Activated T-helper 1 cell treated with anti-CD3 and anti-CD28 coated beads, Interleukin-2, amount 50 U/mL, for 16 hours (primary cell): ENCODE measurements around the gene ING5.
"Not testable (repeated sequence)": the region's sequence is repeated elsewhere in the genome, so short reads cannot be mapped to it uniquely, and the experiment has no call there.

ENCODE experiments used
- DNase-seq, 2 donors: peaks; one replicate each; pipeline ENCODE4 v3.0.0-alpha.2; 2020; ENCODE audit warnings: low read depth in 1 of 2, low spot score in 1 of 2

The ING5 gene

GRCh38 chr2:241736111-241736510, 34.3 kb downstream of the ING5 start:
- no peak for DNase-seq

- no peak for DNase-seq
These were observed 36.3 kb downstream of the ING5 start for GRCh38 chr2:241738040-241738686.

- DNase-seq = no peak
These were observed 37.3 kb downstream of the ING5 start for GRCh38 chr2:241739177-241739576.

- peak in 1 of 2 donors; percentile 40 for DNase-seq
These were observed 37.8 kb downstream of the ING5 start for GRCh38 chr2:241739651-241740050.

GRCh38 chr2:241741016-241741415, 39.2 kb downstream of the ING5 start:
- no peak for DNase-seq

GRCh38 chr2:241742320-241742939, 40.6 kb downstream of the ING5 start:
- no peak for DNase-seq

- not testable (repeated sequence) for DNase-seq
These were observed 41.2 kb downstream of the ING5 start for GRCh38 chr2:241743008-241743407.

- DNase-seq = no peak
These were observed 41.8 kb downstream of the ING5 start for GRCh38 chr2:241743620-241744019.

- DNase-seq = no peak
These were observed 42.4 kb downstream of the ING5 start for GRCh38 chr2:241744028-241744754.

- DNase-seq = no peak
These were observed 43.4 kb downstream of the ING5 start for GRCh38 chr2:241745276-241745675.

GRCh38 chr2:241746084-241746483, 44.2 kb downstream of the ING5 start:
- no peak for DNase-seq

GRCh38 chr2:241748468-241749256, 46.8 kb downstream of the ING5 start:
- no peak for DNase-seq

GRCh38 chr2:241750076-241750840, 48.4 kb downstream of the ING5 start:
- DNase-seq = no peak

GRCh38 chr2:241751152-241751551, 49.3 kb downstream of the ING5 start:
- DNase-seq = no peak

GRCh38 chr2:241751776-241752175, 49.9 kb downstream of the ING5 start:
- no peak for DNase-seq

GRCh38 chr2:241752253-241752652, 50.4 kb downstream of the ING5 start:
- no peak for DNase-seq

GRCh38 chr2:241752689-241753276, 50.9 kb downstream of the ING5 start:
- no peak for DNase-seq

GRCh38 chr2:241753493-241753892, 51.7 kb downstream of the ING5 start:
- no peak for DNase-seq

- no peak for DNase-seq
These were observed 52.2 kb downstream of the ING5 start for GRCh38 chr2:241754042-241754441.

GRCh38 chr2:241755166-241755565, 53.3 kb downstream of the ING5 start:
- DNase-seq = no peak
